K562 (cell line): ENCODE measurements around the gene CDKN2B. TPM values are rescaled to one million over a fixed set of nuclear protein-coding genes. Genes with fewer than 3 reads are reported as not detected.

Source experiments
- LARP7 ChIP-seq: fragments of 450-650 bp; IDR thresholded peaks from 2 replicates; pipeline ENCODE4 v1.6.1; 2016
- POU5F1 ChIP-seq: fragments of 150-350 bp; IDR thresholded peaks from 2 replicates; pipeline ENCODE4 v1.6.1; 2014; ENCODE audit warnings: borderline replicate concordance, low read length, low read depth, mild to moderate bottlenecking; ENCODE audit not compliant: partially characterized antibody
- PRMT5 ChIP-seq: sonication (generic); formaldehyde crosslinking; IDR thresholded peaks from 2 replicates; pipeline ENCODE4 v1.5.0; 2020; ENCODE audit warnings: missing genetic modification reagents
- RAD51 ChIP-seq: fragments of 450-650 bp; IDR thresholded peaks from 2 replicates; pipeline ENCODE4 v1.7.1; 2016; ENCODE audit warnings: low read depth, mild to moderate bottlenecking, borderline replicate concordance
- SMC3 ChIP-seq: conservative IDR thresholded peaks from 2 replicates; pipeline ENCODE4 v1.6.1; 2011; ENCODE audit warnings: low read depth, low read length, improper control_type of control experiment; ENCODE audit not compliant: insufficient read depth
- SOX6 ChIP-seq: fragments of 450-650 bp; IDR thresholded peaks from 2 replicates; pipeline ENCODE4 v1.6.1; 2014; ENCODE audit warnings: mild to moderate bottlenecking
- polyA plus RNA-seq, 8 experiments: library from polyadenylated mRNA; depleted of rRNA in 4 of 8; stranded (reverse) in 5 of 8; unstranded in 3 of 8; fragments of >200 nt; fragmentation: Nextera tagmentation in 2 of 8; fragmentation: Illumina TruSeq in 1 of 8; extraction: Ambion mirVana in 2 of 8; extraction: Trizol in 1 of 8; gene quantifications; 2 replicates each; pipeline versions ENCODE4 v1.2.1 to v1.2.3, GENCODE V29; 2011 to 2014; ENCODE audit warnings: inconsistent platforms in 1 of 8, missing spikeins in 1 of 8
- total RNA-seq, 7 experiments: library from RNA; depleted of rRNA in 6 of 7; stranded (reverse); fragments of >200 nt in 6 of 7; fragmentation: Illumina TruSeq in 2 of 7; extraction: Trizol in 2 of 7; gene quantifications; 2 replicates each; pipeline versions ENCODE4 v1.2.1 to v1.2.3, GENCODE V29; 2011 to 2021; ENCODE audit warnings: low replicate concordance in 1 of 7
- TF ChIP-seq, protein P1 (sequence below): fragments of 450-650 bp; IDR thresholded peaks from 2 replicates; pipeline ENCODE4 v1.6.1; 2016; ENCODE audit warnings: missing biosample characterization, missing genetic modification characterization
- TF ChIP-seq, protein P2 (sequence below): sonication (generic); formaldehyde crosslinking; IDR thresholded peaks from 2 replicates; pipeline ENCODE4 v1.8.0; 2022; ENCODE audit warnings: mild to moderate bottlenecking, missing genetic modification reagents, borderline replicate concordance
- TF ChIP-seq, protein P3 (sequence below), 2 experiments: fragments of 450-650 bp; IDR thresholded peaks; 2 replicates each; pipeline ENCODE4 v1.6.1; 2016
- TF ChIP-seq, protein P4 (sequence below), 3 experiments: IDR thresholded peaks in 2 of 3; conservative IDR thresholded peaks in 1 of 3; 2 replicates each; pipeline ENCODE4 v1.5.1; 2011 to 2012; ENCODE audit warnings: low read length in 3 of 3, mild to moderate bottlenecking in 3 of 3, control low read depth in 2 of 3, improper control_type of control experiment in 1 of 3, inconsistent platforms in 1 of 3, low read depth in 1 of 3, mixed read lengths in 1 of 3, moderate library complexity in 1 of 3; ENCODE audit not compliant: insufficient read depth in 2 of 3
- TF ChIP-seq, protein P5 (sequence below): fragments of 450-650 bp; IDR thresholded peaks from 2 replicates; pipeline ENCODE4 v1.6.1; 2016; ENCODE audit warnings: borderline replicate concordance
- TF ChIP-seq, protein P6 (sequence below): IDR thresholded peaks from 2 replicates; pipeline ENCODE4 v1.6.1; 2016; ENCODE audit warnings: missing genetic modification characterization, missing compliant biosample characterization

Gene CDKN2B
- total and polyA plus RNA-seq, 9 of the 15 experiments (the other 6 are each of a cell fraction or from before 2014, with no cell fraction given), result not detected

DNA sequence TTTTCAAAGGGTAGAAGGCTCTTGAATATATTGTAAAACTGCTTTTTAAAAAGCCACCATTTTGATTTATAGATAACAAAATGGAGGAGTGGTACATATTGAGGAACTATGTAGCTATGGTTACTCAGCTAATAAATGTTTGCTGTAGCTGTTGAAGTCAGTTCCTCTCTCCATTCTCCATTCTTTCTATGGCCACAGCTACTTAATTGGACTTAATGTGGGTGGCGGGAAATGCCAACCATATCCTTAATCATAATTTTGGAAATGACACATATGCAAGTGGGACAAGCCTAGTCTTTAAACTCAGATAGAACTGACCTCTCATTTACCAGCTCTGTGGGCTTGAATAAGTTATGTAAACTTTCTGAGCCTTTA lies 25.6 kb downstream of the CDKN2B start (continued):
- no peak for TF ChIP-seq PRMT5 (CRISPR knock-in tag)
- no peak for TF ChIP-seq RAD51
- TF ChIP-seq, protein P1, sequence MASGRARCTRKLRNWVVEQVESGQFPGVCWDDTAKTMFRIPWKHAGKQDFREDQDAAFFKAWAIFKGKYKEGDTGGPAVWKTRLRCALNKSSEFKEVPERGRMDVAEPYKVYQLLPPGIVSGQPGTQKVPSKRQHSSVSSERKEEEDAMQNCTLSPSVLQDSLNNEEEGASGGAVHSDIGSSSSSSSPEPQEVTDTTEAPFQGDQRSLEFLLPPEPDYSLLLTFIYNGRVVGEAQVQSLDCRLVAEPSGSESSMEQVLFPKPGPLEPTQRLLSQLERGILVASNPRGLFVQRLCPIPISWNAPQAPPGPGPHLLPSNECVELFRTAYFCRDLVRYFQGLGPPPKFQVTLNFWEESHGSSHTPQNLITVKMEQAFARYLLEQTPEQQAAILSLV (tag), result no peak
- TF ChIP-seq, protein P2, sequence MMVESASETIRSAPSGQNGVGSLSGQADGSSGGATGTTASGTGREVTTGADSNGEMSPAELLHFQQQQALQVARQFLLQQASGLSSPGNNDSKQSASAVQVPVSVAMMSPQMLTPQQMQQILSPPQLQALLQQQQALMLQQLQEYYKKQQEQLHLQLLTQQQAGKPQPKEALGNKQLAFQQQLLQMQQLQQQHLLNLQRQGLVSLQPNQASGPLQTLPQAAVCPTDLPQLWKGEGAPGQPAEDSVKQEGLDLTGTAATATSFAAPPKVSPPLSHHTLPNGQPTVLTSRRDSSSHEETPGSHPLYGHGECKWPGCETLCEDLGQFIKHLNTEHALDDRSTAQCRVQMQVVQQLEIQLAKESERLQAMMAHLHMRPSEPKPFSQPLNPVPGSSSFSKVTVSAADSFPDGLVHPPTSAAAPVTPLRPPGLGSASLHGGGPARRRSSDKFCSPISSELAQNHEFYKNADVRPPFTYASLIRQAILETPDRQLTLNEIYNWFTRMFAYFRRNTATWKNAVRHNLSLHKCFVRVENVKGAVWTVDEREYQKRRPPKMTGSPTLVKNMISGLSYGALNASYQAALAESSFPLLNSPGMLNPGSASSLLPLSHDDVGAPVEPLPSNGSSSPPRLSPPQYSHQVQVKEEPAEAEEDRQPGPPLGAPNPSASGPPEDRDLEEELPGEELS (CRISPR knock-in tag), result no peak
- TF ChIP-seq SOX6, result no peak
- TF ChIP-seq, protein P3, sequence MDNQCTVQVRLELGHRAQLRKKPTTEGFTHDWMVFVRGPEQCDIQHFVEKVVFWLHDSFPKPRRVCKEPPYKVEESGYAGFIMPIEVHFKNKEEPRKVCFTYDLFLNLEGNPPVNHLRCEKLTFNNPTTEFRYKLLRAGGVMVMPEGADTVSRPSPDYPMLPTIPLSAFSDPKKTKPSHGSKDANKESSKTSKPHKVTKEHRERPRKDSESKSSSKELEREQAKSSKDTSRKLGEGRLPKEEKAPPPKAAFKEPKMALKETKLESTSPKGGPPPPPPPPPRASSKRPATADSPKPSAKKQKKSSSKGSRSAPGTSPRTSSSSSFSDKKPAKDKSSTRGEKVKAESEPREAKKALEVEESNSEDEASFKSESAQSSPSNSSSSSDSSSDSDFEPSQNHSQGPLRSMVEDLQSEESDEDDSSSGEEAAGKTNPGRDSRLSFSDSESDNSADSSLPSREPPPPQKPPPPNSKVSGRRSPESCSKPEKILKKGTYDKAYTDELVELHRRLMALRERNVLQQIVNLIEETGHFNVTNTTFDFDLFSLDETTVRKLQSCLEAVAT (IDR thresholded peaks at IDR 0.05), result no peak
- TF ChIP-seq, protein P4, sequence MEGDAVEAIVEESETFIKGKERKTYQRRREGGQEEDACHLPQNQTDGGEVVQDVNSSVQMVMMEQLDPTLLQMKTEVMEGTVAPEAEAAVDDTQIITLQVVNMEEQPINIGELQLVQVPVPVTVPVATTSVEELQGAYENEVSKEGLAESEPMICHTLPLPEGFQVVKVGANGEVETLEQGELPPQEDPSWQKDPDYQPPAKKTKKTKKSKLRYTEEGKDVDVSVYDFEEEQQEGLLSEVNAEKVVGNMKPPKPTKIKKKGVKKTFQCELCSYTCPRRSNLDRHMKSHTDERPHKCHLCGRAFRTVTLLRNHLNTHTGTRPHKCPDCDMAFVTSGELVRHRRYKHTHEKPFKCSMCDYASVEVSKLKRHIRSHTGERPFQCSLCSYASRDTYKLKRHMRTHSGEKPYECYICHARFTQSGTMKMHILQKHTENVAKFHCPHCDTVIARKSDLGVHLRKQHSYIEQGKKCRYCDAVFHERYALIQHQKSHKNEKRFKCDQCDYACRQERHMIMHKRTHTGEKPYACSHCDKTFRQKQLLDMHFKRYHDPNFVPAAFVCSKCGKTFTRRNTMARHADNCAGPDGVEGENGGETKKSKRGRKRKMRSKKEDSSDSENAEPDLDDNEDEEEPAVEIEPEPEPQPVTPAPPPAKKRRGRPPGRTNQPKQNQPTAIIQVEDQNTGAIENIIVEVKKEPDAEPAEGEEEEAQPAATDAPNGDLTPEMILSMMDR (IDR thresholded peaks at IDR 0.05 in 2 of 3, conservative IDR thresholded peaks at IDR 0.05 in 1 of 3; ENCODE audit: insufficient read depth in 2 of 3, low read depth in 1 of 3, low read length in 3 of 3), result no peak
- TF ChIP-seq POU5F1, result no peak
- no peak for TF ChIP-seq SMC3
- TF ChIP-seq, protein P5, sequence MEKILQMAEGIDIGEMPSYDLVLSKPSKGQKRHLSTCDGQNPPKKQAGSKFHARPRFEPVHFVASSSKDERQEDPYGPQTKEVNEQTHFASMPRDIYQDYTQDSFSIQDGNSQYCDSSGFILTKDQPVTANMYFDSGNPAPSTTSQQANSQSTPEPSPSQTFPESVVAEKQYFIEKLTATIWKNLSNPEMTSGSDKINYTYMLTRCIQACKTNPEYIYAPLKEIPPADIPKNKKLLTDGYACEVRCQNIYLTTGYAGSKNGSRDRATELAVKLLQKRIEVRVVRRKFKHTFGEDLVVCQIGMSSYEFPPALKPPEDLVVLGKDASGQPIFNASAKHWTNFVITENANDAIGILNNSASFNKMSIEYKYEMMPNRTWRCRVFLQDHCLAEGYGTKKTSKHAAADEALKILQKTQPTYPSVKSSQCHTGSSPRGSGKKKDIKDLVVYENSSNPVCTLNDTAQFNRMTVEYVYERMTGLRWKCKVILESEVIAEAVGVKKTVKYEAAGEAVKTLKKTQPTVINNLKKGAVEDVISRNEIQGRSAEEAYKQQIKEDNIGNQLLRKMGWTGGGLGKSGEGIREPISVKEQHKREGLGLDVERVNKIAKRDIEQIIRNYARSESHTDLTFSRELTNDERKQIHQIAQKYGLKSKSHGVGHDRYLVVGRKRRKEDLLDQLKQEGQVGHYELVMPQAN, result no peak
- TF ChIP-seq, protein P6, sequence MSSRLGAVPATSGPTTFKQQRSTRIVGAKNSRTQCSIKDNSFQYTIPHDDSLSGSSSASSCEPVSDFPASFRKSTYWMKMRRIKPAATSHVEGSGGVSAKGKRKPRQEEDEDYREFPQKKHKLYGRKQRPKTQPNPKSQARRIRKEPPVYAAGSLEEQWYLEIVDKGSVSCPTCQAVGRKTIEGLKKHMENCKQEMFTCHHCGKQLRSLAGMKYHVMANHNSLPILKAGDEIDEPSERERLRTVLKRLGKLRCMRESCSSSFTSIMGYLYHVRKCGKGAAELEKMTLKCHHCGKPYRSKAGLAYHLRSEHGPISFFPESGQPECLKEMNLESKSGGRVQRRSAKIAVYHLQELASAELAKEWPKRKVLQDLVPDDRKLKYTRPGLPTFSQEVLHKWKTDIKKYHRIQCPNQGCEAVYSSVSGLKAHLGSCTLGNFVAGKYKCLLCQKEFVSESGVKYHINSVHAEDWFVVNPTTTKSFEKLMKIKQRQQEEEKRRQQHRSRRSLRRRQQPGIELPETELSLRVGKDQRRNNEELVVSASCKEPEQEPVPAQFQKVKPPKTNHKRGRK (tag), result no peak
- TF ChIP-seq LARP7, result no peak
- TF ChIP-seq, all 486 proteins: peak for 0
